Mesodermal cell (in vitro differentiated cells): ENCODE measurements around the gene GCGR.

Experiments used
- H3K27ac ChIP-seq: 2 replicates; pipeline ENCODE4 v1.7.0; 2013; ENCODE audit warnings: mild to moderate bottlenecking, low read depth, low read length, moderate library complexity; ENCODE audit not compliant: severe bottlenecking
- H3K36me3 ChIP-seq: 2 replicates; pipeline ENCODE4 v1.7.1; 2013; ENCODE audit warnings: mild to moderate bottlenecking, low read length, moderate library complexity; ENCODE audit not compliant: control insufficient read depth, insufficient read depth
- H3K4me1 ChIP-seq: one replicate; pipeline ENCODE4 v1.7.1; 2013; ENCODE audit warnings: mild to moderate bottlenecking, low read length; ENCODE audit not compliant: insufficient read depth, control insufficient read depth, poor library complexity, severe bottlenecking
- H3K4me3 ChIP-seq: 2 replicates; pipeline ENCODE4 v1.7.0; 2013; ENCODE audit warnings: low read length, control low read depth, mild to moderate bottlenecking; ENCODE audit not compliant: insufficient read depth, poor library complexity, severe bottlenecking; ENCODE audit errors: extremely low read depth
- H3K9me3 ChIP-seq: 2 replicates; pipeline ENCODE4 v1.7.1; 2013; ENCODE audit warnings: mild to moderate bottlenecking, low read length, moderate library complexity; ENCODE audit not compliant: control insufficient read depth
- WGBS, 2 experiments: methylation state at CpG; one replicate each; pipeline ENCODE4 v1.1.5; 2013; ENCODE audit warnings: missing lambda C conversion rate in 2 of 2; ENCODE audit not compliant: insufficient coverage in 2 of 2; 5-methylcytosine and 5-hydroxymethylcytosine counted together

Gene GCGR

GRCh38 chr17:81854974-81855774, 51.2 kb downstream of the GCGR start:
- 95 to 97% methylated on average over 23 to 24 of the region's 29 CpGs for WGBS, 2 experiments
- H3K36me3 ChIP-seq = peaks cover 93% of the 10 kb centered on the region
- no peak overlapping the region for H3K4me3 ChIP-seq

GRCh38 chr17:81858170-81858966, 54.4 kb downstream of the GCGR start:
- Histone ChIP-seq H3K4me3 (peak overlapping the region; percentile 95), H3K4me1 (peaks cover 16% of the 10 kb centered on the region), H3K36me3 (peaks cover 75% of the 10 kb centered on the region), H3K27ac (no peak overlapping the region), H3K9me3 (no peaks in the 10 kb centered on the region)
- WGBS, 2 experiments = 94 to 96% methylated on average over 26 to 27 of the region's 30 CpGs

More at GRCh38 chr17:81854974-81855774, 51.2 kb downstream of the GCGR start:
- H3K4me1 ChIP-seq = peaks cover 16% of the 10 kb centered on the region
- H3K27ac ChIP-seq = no peak overlapping the region
- no peaks in the 10 kb centered on the region for H3K9me3 ChIP-seq

- Histone ChIP-seq H3K4me3 (peak overlapping the region; percentile 95), H3K4me1 (peaks cover 16% of the 10 kb centered on the region), H3K36me3 (peaks cover 75% of the 10 kb centered on the region), H3K27ac (peak overlapping the region; percentile 89), H3K9me3 (no peaks in the 10 kb centered on the region)
- WGBS, 2 experiments = 71 to 79% methylated on average over 21 to 23 of the region's 23 CpGs
Observed at GRCh38 chr17:81858967-81859905, 55.3 kb downstream of the GCGR start.

GRCh38 chr17:81859906-81860755, 56.2 kb downstream of the GCGR start, which contains the start of gene P4HB:
Gene P4HB, minus strand, starts transcription at chr17:81860535. Its CDS starts 64 bp downstream, at chr17:81860471.
- Histone ChIP-seq H3K36me3 (peaks cover 75% of the 10 kb centered on the region), H3K4me3 (peak within 1 kb of the TSS; percentile 95), H3K4me1 (peaks cover 17% of the 10 kb centered on the region), H3K9me3 (no peaks in the 10 kb centered on the region), H3K27ac (peak within 1 kb of the TSS; percentile 91)
- 0% methylated on average over 64 to 90 of the region's 95 CpGs for WGBS, 2 experiments

GRCh38 chr17:81860756-81861568, 57.0 kb downstream of the GCGR start:
- peaks cover 75% of the 10 kb centered on the region for H3K36me3 ChIP-seq
- H3K9me3 ChIP-seq = no peaks in the 10 kb centered on the region
- peak overlapping the region; percentile 83 for H3K4me3 ChIP-seq
- peaks cover 24% of the 10 kb centered on the region for H3K4me1 ChIP-seq
- peak overlapping the region; percentile 91 for H3K27ac ChIP-seq
- WGBS, 2 experiments = 0 to 1% methylated on average over 48 to 74 of the region's 74 CpGs

GRCh38 chr17:81863123-81863675, 59.2 kb downstream of the GCGR start:
- peaks cover 36% of the 10 kb centered on the region for H3K4me1 ChIP-seq
- 91 to 94% methylated on average over 3 to 4 of the region's 6 CpGs for WGBS, 2 experiments
- H3K9me3 ChIP-seq = no peaks in the 10 kb centered on the region
- no peak overlapping the region for H3K4me3 ChIP-seq
- H3K36me3 ChIP-seq = peaks cover 74% of the 10 kb centered on the region
- H3K27ac ChIP-seq = no peak overlapping the region
